Thyroid gland (tissue), 4 donors: ENCODE results near the gene FASN.

Experiments used
- POLR2A ChIP-seq, 2 donors: fragments of 450-650 bp; IDR thresholded peaks; one replicate each; pipeline ENCODE4 v1.6.1; 2017; ENCODE audit warnings: antibody characterized with exemption in 2 of 2, mild to moderate bottlenecking in 2 of 2, moderate library complexity in 1 of 2
- TF ChIP-seq, protein P1 (sequence below), 6 experiments: fragments of 200-600 bp in 3 of 6; fragments of 450-650 bp in 3 of 6; sonication (generic) in 3 of 6; IDR thresholded peaks; one replicate each; pipeline ENCODE4 v1.5.1; 2016 to 2019; ENCODE audit warnings: antibody characterized with exemption in 6 of 6, mild to moderate bottlenecking in 2 of 6, inconsistent platforms in 1 of 6, moderate library complexity in 1 of 6

DNA sequence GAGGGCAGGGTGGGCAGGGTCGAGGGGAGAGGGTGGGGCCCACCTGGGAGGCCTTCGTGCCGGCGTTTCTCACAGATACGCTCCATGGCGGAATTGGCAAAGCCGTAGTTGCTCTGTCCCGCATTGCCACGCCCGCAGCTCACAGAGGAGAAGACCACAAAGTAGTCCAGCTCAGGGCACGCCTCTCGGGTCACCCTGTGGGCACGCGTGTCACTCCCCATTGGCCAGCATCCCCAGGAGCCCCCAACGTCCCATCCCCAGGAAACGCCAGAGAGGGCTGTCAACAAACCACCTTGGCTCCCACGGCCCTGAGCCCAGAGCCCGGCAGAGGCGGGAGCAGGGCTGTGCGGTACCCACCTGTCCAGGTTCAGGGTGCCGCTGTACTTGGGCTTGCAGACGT is 16.1 kb downstream of the FASN start:
- TF ChIP-seq POLR2A (IDR thresholded peaks at IDR 0.05) = no peak
- TF ChIP-seq, protein P1, sequence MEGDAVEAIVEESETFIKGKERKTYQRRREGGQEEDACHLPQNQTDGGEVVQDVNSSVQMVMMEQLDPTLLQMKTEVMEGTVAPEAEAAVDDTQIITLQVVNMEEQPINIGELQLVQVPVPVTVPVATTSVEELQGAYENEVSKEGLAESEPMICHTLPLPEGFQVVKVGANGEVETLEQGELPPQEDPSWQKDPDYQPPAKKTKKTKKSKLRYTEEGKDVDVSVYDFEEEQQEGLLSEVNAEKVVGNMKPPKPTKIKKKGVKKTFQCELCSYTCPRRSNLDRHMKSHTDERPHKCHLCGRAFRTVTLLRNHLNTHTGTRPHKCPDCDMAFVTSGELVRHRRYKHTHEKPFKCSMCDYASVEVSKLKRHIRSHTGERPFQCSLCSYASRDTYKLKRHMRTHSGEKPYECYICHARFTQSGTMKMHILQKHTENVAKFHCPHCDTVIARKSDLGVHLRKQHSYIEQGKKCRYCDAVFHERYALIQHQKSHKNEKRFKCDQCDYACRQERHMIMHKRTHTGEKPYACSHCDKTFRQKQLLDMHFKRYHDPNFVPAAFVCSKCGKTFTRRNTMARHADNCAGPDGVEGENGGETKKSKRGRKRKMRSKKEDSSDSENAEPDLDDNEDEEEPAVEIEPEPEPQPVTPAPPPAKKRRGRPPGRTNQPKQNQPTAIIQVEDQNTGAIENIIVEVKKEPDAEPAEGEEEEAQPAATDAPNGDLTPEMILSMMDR (IDR thresholded peaks at IDR 0.05) = no peak
